ENCODE data around the gene LPCAT1. TPM values are rescaled to one million over a fixed set of nuclear protein-coding genes. Genes with fewer than 3 reads are reported as not detected.

The LPCAT1 gene
- total RNA-seq, 2 experiments from 2014 or later, result 70.8 to 72.2 TPM

DNA sequence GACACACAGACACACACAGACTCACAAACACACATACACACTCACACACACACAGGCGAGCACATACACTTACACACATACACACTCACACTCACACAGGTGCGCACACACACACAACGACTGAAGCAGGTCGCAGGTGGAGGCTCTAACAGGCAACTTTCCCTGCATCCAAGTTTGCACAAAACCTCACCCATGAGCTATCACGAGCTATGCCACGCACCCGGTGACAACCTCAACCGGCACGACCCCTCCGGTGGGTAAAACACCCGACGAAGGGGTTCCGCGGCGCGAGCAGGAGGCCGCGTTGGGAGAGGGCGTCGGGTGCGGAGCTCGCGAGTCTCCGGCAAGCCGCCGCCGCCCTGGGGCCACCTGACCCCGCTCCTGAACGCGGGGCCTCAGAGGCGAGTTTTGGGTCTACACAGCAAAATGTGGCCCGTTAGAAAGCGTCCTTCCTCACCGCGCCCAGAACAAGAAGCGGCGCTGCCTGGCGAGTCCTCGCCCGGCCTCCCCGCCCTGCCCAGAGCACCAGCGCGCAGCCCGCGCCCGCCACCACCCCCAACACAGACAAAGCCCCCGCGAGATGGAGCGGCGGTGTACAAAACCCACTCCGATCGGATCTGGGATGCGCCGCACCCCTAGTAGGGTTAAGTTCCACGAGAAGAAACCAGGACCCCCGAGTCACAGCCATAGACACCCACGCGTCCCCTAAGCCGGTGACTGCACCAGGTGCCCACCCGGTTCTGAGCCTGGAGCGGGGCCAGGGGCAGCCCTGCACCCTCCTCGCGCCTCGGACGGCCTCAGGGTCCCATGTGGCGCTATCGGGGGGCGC, 79.2 kb downstream of the LPCAT1 start:
- Mint-ChIP-seq H3K27ac (no peak overlapping the region), H3K4me3 (peak overlapping the region; percentile 18), H3K4me1 (peaks cover 19% of the 10 kb centered on the region), H3K27me3 (peaks cover 41% of the 10 kb centered on the region), H3K36me3 (no peaks in the 10 kb centered on the region), H3K9me3 (peaks cover 6% of the 10 kb centered on the region)
- ATAC-seq (ENCODE audit: low read depth), result no peak
- peak; percentile 28 for DNase-seq
- POLR2A ChIA-PET, result no interaction called here

DNA sequence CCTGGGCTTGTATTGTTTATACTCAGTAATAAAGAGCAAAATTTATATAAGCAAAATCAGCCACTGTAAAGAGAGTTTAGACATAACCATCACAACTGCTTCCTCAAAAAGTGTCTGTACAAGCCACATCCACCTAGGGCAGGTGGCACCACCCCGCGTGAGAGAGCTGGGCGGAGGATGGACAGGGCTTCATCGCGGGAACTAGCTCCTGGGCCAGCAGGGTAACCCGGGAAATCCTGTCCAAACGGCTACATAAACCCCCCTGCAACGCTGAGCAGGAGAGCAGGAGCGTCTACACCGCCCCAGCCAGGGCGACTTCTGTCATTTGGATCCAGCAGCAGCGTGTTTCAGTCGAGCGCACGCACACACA, 79.8 kb downstream of the LPCAT1 start:
- no peak overlapping the region for H3K4me3 Mint-ChIP-seq
- peaks cover 6% of the 10 kb centered on the region for H3K9me3 Mint-ChIP-seq
- peaks cover 18% of the 10 kb centered on the region for H3K4me1 Mint-ChIP-seq
- no peaks in the 10 kb centered on the region for H3K36me3 Mint-ChIP-seq
- ATAC-seq (ENCODE audit: low read depth) (no peak), DNase-seq (peak; percentile 24)
- peaks cover 41% of the 10 kb centered on the region for H3K27me3 Mint-ChIP-seq
- H3K27ac Mint-ChIP-seq, result no peak overlapping the region
- POLR2A ChIA-PET, result no interaction called here

DNA sequence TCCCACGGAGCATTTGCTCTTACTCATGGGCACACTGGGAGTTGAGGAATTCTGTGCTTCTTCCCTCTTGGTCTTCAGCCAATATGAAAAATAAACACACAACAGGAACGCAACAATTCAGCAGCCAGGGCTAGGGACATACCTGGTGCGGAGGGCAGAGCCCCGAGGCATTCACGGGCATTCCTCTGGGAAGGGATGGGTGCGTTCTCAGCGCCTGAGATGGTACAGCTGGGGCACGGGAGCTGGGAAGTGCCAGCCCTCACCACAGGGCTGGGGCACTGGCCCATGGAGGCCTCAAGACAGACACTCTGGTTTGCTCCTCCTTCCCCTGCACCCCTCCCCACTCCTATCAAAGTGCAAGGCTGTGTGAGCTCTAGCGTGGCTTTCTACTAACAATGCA, 80.6 kb downstream of the LPCAT1 start:
- Mint-ChIP-seq H3K4me1 (peaks cover 10% of the 10 kb centered on the region), H3K36me3 (no peaks in the 10 kb centered on the region), H3K4me3 (no peak overlapping the region), H3K9me3 (peaks cover 6% of the 10 kb centered on the region), H3K27me3 (peaks cover 41% of the 10 kb centered on the region), H3K27ac (no peak overlapping the region)
- ATAC-seq (ENCODE audit: low read depth) (no peak), DNase-seq (no peak)
- POLR2A ChIA-PET, result no interaction called here

DNA sequence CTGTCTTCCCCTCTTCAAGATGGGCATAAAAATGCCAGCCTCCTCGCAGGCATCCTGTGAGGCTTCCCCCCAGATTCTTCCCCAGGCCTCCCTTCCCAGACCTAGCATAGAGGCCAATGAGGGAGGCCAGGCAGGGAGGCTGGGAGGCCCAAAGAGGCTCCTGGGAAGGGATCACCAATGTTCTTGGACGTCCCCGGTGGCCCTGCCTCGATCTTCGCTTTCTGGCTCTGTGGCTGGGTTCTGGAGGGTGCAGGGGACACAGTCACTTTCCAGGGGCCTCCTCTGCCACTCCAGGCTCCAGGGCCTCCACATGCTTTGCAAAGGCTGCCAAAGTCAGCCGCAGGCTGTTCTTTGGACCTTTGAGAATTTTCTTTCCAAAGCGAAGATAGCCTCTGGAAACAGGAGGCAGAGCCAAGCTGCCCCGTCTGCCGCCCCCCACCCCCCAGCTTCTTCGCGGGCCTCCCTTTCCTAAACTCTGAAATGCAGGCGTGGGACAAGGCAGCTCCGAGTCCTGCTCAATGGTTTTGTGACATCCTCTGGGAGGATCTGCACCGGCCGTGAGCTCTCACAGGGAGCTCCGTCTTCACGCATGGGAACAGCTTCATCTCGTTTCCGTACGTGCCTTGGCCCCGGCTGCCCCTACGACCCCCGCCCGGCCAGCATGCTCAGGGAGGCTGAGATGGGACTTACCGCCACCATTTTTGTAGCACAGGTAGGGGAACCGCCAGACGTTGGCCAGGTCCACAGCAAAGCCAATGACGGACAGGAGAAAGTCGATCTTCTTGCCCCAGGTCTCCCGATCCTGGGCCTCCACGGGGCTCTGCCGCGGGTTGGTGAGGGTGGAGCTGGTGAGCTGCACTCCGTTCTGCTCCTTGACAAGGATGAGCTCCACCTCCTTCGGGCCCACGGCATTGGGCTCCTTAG, 81.3 kb downstream of the LPCAT1 start:
- no peak for ATAC-seq (ENCODE audit: low read depth)
- peaks cover 5% of the 10 kb centered on the region for H3K4me1 Mint-ChIP-seq
- no peak overlapping the region for H3K4me3 Mint-ChIP-seq
- peaks cover 6% of the 10 kb centered on the region for H3K9me3 Mint-ChIP-seq
- peaks cover 41% of the 10 kb centered on the region for H3K27me3 Mint-ChIP-seq
- POLR2A ChIA-PET, result no interaction called here
- DNase-seq, result peak; percentile 17
- H3K27ac Mint-ChIP-seq, result no peak overlapping the region
- H3K36me3 Mint-ChIP-seq, result no peaks in the 10 kb centered on the region

DNA sequence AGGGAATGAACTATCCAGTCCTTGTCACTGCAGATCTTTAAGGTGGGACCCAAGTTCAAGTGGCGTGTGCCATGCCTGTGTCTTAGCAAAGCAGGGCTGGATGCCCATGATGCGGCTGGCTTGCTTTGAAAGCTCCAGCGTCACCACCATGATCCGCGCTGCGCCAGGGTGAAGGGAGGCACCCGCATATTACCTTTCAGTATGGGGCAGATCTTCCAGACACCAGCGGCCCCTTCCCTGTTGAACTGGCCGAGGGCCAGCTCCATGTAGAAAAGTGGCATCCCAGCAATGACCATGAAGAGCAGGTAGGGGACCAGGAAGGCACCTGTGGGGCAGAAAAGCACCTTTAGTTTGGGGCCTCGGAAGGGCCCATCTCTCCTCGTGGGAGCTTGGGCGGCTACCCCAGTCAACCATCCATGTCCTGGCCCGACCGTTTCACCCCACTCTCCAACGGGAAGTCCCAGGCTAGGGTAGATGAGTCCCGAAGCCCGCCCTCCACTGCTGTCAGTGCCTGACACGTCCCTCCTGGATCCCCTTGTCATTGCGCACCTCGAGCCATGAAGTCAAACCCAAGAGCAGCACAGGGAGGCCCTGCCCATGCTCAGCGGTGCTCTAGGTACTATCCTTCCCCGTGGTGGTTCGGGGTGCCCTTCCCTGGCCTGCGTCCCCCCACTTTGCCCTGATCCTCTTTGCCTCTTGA, 82.4 kb downstream of the LPCAT1 start:
- H3K36me3 Mint-ChIP-seq, result no peaks in the 10 kb centered on the region
- no peak overlapping the region for H3K4me3 Mint-ChIP-seq
- DNase-seq (peak; percentile 15), ATAC-seq (ENCODE audit: low read depth) (no peak)
- POLR2A ChIA-PET, result no interaction called here
- H3K27me3 Mint-ChIP-seq, result peaks cover 34% of the 10 kb centered on the region
- H3K27ac Mint-ChIP-seq, result no peak overlapping the region
- peaks cover 1% of the 10 kb centered on the region for H3K4me1 Mint-ChIP-seq
- peaks cover 6% of the 10 kb centered on the region for H3K9me3 Mint-ChIP-seq

DNA sequence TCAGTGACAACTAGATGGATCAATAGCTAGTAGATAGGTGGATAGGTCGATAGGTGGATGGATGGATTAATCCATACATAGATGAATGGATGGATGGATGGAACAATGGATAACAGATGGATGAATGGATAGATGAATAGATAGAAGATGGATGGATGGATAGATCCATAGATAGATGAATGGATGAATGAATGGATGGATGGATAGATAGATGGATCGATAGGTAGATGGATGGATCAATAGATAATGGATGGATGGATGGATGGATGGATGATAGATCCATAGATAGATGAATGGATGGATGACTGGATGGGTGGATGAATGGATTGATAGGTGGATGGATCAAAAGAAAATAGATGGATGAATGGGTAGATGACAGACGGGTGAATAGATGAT, 83.7 kb downstream of the LPCAT1 start:
- peaks cover 6% of the 10 kb centered on the region for H3K9me3 Mint-ChIP-seq
- no peak for ATAC-seq (ENCODE audit: low read depth)
- H3K4me1 Mint-ChIP-seq, result peaks cover 1% of the 10 kb centered on the region
- H3K27ac Mint-ChIP-seq, result no peak overlapping the region
- DNase-seq, result no peak
- no peaks in the 10 kb centered on the region for H3K36me3 Mint-ChIP-seq
- H3K4me3 Mint-ChIP-seq, result no peak overlapping the region
- POLR2A ChIA-PET, result no interaction called here
- H3K27me3 Mint-ChIP-seq, result peaks cover 34% of the 10 kb centered on the region

DNA sequence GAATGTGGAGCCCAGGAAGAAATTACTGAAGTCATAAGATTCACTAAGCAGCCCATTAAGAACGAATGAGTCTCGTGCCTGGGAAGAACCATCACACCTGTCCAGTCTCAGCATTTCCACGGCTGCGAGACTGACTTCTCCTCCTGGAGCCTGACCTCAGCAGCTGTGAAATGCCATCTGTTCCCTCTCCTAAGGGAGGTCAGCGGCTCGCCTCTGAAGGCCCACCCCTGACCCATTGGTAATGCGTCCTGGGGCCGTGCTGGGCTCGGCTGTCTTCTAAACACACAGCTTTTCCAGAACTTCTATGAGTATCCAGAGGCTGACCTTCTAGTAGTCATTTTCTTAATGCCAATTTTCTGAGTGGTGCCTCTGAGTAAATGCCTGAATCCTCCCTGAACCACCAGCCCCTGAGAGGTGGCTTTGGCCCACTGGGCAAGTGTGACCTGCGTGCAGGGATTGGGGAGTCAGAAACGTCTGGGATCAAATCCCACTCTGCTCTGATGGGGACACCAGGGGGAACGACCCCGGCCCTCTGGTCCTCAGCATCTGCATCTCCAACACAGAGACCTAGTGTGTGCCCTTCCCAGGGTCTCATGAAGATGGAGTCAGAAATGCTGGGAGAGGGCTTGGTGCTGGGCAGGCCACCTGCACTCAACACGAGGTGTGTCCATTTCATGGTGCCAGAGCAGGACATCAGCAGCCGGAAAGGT, 84.2 kb downstream of the LPCAT1 start:
- H3K27ac Mint-ChIP-seq, result no peak overlapping the region
- ATAC-seq (ENCODE audit: low read depth), result no peak
- peaks cover 31% of the 10 kb centered on the region for H3K27me3 Mint-ChIP-seq
- H3K36me3 Mint-ChIP-seq, result no peaks in the 10 kb centered on the region
- H3K4me1 Mint-ChIP-seq, result peaks cover 1% of the 10 kb centered on the region
- DNase-seq, result no peak
- POLR2A ChIA-PET, result no interaction called here
- no peak overlapping the region for H3K4me3 Mint-ChIP-seq
- peaks cover 6% of the 10 kb centered on the region for H3K9me3 Mint-ChIP-seq

DNA sequence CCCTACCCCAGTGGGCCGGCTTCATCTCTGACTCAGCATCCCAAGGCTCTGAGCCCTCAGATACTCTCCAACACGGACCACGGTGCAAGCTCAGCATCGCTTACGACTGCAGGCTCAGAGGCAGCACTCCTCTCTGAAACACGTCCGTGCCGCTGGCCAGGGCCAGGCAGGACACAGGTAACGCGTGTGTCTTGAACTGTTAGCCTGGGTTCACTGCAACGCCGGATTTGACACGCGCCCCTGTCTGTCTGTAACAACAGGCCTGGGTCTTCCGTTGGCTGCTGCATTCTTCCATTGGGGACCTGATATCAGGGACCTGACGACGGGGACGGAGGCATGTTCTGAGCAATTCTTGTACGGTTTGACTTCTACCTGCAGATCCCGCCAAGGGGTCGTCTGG, 84.9 kb downstream of the LPCAT1 start:
- POLR2A ChIA-PET, result no interaction called here
- Mint-ChIP-seq H3K4me3 (no peak overlapping the region), H3K27me3 (peaks cover 24% of the 10 kb centered on the region), H3K36me3 (no peaks in the 10 kb centered on the region), H3K27ac (no peak overlapping the region), H3K9me3 (peaks cover 6% of the 10 kb centered on the region), H3K4me1 (no peaks in the 10 kb centered on the region)
- ATAC-seq (ENCODE audit: low read depth), result no peak
- DNase-seq, result peak; percentile 12

DNA sequence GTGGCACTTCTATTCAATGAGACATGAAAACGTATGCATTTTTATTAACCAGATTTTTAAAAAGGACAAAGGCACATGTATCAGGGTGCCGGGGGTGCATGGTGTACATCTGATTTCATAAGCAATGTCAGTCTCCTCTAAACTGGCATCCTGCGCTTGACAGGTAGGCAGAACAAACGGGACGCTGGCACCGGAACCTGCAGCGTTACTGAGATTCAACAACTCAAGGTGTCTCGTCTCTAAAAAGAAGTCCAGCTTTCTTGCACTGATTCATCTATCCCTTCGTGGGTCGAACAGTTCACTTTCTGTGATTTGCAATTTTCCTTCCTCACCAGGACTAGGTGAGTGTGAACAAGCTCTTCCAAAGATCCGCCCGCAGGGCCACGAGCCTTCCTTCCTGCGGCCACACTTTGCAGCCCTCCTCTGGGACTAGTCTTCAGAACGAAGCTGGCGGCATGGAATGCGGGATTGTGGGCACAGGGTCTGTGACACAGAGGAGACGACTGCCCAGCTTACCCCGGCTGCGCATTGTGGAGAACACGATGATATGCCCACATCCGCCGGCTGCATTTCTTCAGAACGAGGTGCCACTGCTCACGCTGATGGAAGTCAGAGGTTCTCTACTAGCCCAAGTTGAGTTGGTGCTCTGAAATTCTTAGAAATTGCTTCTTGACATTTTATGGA, 85.7 kb downstream of the LPCAT1 start:
- H3K4me1 Mint-ChIP-seq, result no peaks in the 10 kb centered on the region
- POLR2A ChIA-PET, result no interaction called here
- H3K4me3 Mint-ChIP-seq, result no peak overlapping the region
- H3K9me3 Mint-ChIP-seq, result peaks cover 11% of the 10 kb centered on the region
- H3K36me3 Mint-ChIP-seq, result no peaks in the 10 kb centered on the region
- H3K27ac Mint-ChIP-seq, result no peak overlapping the region
- no peak for ATAC-seq (ENCODE audit: low read depth)
- peaks cover 15% of the 10 kb centered on the region for H3K27me3 Mint-ChIP-seq
- no peak for DNase-seq

DNA sequence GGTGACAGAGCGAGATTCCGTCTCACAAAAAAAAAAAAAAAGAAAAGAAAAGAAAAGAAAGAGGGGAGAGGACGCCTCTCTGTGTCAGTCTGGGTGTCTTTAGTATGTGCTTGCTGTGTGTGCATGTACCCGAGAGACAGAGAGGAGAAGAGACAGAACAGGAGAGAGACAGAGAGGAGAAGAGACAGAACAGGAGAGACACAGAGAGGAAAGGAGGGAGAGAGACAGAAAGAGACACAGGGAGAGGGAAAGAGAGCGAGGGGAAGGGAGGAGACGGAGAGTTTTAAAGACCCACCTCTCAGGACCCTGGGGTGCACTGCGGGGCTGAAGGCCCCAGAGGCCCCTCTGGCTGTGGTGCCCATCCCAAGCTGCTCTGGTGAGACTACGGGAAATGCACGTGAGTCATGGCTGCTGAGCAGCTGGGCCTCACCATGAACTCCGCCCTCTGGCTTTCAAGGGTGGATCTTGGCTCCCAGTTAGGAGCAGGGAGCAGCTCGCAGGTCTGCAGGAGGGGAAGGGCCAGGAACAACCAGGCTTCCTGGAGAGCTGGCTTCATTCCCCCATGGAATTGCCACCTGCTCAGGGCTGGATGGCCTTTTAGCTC, 86.4 kb downstream of the LPCAT1 start:
- Mint-ChIP-seq H3K27ac (no peak overlapping the region), H3K9me3 (peaks cover 11% of the 10 kb centered on the region), H3K27me3 (peaks cover 8% of the 10 kb centered on the region), H3K36me3 (no peaks in the 10 kb centered on the region), H3K4me3 (no peak overlapping the region), H3K4me1 (no peaks in the 10 kb centered on the region)
- DNase-seq, result peak; percentile 14
- ATAC-seq (ENCODE audit: low read depth), result no peak
- POLR2A ChIA-PET, result no interaction called here

DNA sequence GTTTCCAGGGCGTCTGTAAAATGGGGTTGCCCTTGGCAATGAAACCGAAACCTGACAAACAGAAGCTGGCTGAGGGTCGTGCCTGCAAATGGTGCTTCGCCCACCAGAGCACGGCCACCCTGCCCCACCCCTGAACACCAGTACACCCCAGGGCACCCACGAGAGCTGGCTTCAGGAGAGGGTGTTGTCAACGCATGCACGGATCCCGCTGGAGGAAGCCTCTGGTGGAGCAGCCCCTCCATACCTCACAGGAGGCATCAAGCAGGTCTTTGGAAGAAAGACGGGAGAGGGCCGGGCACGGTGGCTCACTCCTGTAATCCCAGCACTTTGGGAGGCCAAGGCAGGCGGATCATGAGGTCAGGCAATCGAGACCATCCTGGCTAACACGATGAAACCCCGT, 87.1 kb downstream of the LPCAT1 start:
- DNase-seq (peak; percentile 9), ATAC-seq (ENCODE audit: low read depth) (no peak)
- H3K4me1 Mint-ChIP-seq, result no peaks in the 10 kb centered on the region
- H3K36me3 Mint-ChIP-seq, result no peaks in the 10 kb centered on the region
- POLR2A ChIA-PET, result no interaction called here
- no peak overlapping the region for H3K27ac Mint-ChIP-seq
- peaks cover 11% of the 10 kb centered on the region for H3K9me3 Mint-ChIP-seq
- H3K27me3 Mint-ChIP-seq, result peaks cover 8% of the 10 kb centered on the region
- H3K4me3 Mint-ChIP-seq, result no peak overlapping the region

DNA sequence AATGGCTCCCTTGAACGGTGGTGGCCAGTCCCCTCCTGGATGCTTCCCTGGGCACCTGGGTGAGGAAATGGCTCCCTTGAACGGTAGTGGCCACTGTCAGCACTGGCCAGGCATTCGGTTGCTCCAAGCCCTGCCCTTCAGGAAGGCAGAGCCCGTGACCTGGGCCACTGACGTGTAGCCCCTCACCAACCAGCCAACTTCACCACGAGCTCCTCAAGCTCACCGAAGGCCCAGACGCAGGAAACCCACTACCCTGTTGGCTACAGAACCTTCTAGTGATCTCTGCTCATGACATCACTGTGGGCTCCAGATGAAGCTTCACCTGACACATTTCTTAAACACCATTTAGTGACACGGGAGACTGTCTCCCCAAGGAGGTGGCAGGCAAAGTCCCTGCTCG, 87.7 kb downstream of the LPCAT1 start:
- peaks cover 11% of the 10 kb centered on the region for H3K9me3 Mint-ChIP-seq
- no peak overlapping the region for H3K27ac Mint-ChIP-seq
- H3K36me3 Mint-ChIP-seq, result no peaks in the 10 kb centered on the region
- DNase-seq (no peak), ATAC-seq (ENCODE audit: low read depth) (no peak)
- H3K27me3 Mint-ChIP-seq, result peaks cover 8% of the 10 kb centered on the region
- no peaks in the 10 kb centered on the region for H3K4me1 Mint-ChIP-seq
- POLR2A ChIA-PET, result no interaction called here
- no peak overlapping the region for H3K4me3 Mint-ChIP-seq
